Glutamatergic neuron (in vitro differentiated cells): ENCODE results near the gene L3MBTL1. TPM values are rescaled to one million over a fixed set of nuclear protein-coding genes. Genes with fewer than 3 reads are reported as not detected.

Experiments used
- DNase-seq: peaks from one replicate; pipeline ENCODE4 v3.0.0; 2022
- H3K27ac Mint-ChIP-seq: one replicate; pipeline ENCODE4 v1.8.0; 2020; ENCODE audit warnings: mild to moderate bottlenecking, mixed read lengths, inconsistent platforms; ENCODE audit not compliant: unreplicated experiment
- H3K27me3 Mint-ChIP-seq: one replicate; pipeline ENCODE4 v1.8.0; 2020; ENCODE audit warnings: mild to moderate bottlenecking, moderate library complexity, mixed read lengths, inconsistent platforms; ENCODE audit not compliant: unreplicated experiment
- H3K36me3 Mint-ChIP-seq: one replicate; pipeline ENCODE4 v1.8.0; 2020; ENCODE audit warnings: mild to moderate bottlenecking, mixed read lengths, inconsistent platforms; ENCODE audit not compliant: unreplicated experiment
- H3K4me1 Mint-ChIP-seq: one replicate; pipeline ENCODE4 v1.8.0; 2020; ENCODE audit warnings: mild to moderate bottlenecking, low read depth, mixed read lengths, inconsistent platforms; ENCODE audit not compliant: unreplicated experiment
- H3K4me3 Mint-ChIP-seq: one replicate; pipeline ENCODE4 v1.8.0; 2020; ENCODE audit warnings: mild to moderate bottlenecking, mixed read lengths, inconsistent platforms; ENCODE audit not compliant: unreplicated experiment
- H3K9me3 Mint-ChIP-seq: one replicate; pipeline ENCODE4 v1.8.0; 2020; ENCODE audit warnings: mild to moderate bottlenecking, moderate library complexity, mixed read lengths, inconsistent platforms; ENCODE audit not compliant: unreplicated experiment
- total RNA-seq: library from RNA; stranded (reverse); fragmentation: NEBNext Ultra II Directional; extraction: Animal tissue kit (Norgen Biotek cat#: 25700); gene quantifications from one replicate; pipeline ENCODE4 v1.2.1, GENCODE V29; 2021; ENCODE audit not compliant: unreplicated experiment
- TF ChIP-seq, protein P1 (sequence below): fragments of 200-600 bp; sonication (generic); IDR thresholded peaks from one replicate; pipeline ENCODE4 v1.5.0; 2021; ENCODE audit not compliant: partially characterized antibody, unreplicated experiment

The L3MBTL1 gene
- total RNA-seq, 1 donor from 2014 or later: 19.9 TPM

DNA sequence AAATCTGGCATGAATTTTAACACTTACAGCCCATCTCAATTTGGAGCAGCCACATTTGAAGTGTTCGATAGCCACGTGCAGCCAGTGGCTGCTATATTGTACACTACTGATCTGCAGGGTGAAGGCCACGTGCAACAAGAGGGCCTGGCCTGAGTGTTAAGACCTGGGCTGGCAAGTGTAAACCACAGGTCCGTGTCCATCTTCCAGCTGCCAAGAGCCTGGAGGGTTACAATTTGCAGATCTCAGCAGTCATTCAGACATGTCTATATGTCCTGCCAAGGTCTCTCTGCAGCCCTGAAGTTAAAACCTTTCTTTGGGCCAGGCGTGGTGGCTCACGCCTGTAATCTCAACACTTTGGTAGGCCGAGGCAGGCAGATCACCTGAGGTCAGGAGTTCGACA is 65.4 kb downstream of the L3MBTL1 start:
- peaks cover 3% of the 10 kb centered on the region for H3K9me3 Mint-ChIP-seq
- H3K27ac Mint-ChIP-seq: no peak overlapping the region
- peaks cover 4% of the 10 kb centered on the region for H3K27me3 Mint-ChIP-seq
- TF ChIP-seq, protein P1, sequence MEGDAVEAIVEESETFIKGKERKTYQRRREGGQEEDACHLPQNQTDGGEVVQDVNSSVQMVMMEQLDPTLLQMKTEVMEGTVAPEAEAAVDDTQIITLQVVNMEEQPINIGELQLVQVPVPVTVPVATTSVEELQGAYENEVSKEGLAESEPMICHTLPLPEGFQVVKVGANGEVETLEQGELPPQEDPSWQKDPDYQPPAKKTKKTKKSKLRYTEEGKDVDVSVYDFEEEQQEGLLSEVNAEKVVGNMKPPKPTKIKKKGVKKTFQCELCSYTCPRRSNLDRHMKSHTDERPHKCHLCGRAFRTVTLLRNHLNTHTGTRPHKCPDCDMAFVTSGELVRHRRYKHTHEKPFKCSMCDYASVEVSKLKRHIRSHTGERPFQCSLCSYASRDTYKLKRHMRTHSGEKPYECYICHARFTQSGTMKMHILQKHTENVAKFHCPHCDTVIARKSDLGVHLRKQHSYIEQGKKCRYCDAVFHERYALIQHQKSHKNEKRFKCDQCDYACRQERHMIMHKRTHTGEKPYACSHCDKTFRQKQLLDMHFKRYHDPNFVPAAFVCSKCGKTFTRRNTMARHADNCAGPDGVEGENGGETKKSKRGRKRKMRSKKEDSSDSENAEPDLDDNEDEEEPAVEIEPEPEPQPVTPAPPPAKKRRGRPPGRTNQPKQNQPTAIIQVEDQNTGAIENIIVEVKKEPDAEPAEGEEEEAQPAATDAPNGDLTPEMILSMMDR: no peak
- no peaks in the 10 kb centered on the region for H3K36me3 Mint-ChIP-seq
- H3K4me3 Mint-ChIP-seq: no peak overlapping the region
- no peaks in the 10 kb centered on the region for H3K4me1 Mint-ChIP-seq
- no peak for DNase-seq

DNA sequence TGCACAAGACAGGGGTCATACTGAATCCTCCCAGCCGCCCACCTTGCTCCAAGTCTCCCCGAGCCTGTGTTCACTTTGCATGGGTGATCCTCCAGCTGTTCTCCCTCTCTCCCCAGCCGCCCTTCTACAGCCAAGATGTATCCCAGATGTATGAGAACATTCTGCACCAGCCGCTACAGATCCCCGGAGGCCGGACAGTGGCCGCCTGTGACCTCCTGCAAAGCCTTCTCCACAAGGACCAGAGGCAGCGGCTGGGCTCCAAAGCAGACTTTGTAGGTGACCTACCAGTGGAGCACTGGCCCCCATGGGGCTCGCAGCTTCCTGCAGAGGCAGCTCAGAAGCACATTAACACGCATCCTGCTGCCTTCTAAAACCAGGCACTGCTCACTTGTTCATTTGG is 68.6 kb downstream of the L3MBTL1 start:
- TF ChIP-seq, protein P1: no peak
- DNase-seq: no peak
- no peak overlapping the region for H3K4me3 Mint-ChIP-seq
- H3K4me1 Mint-ChIP-seq: no peaks in the 10 kb centered on the region
- H3K9me3 Mint-ChIP-seq: peaks cover 3% of the 10 kb centered on the region
- H3K36me3 Mint-ChIP-seq: no peaks in the 10 kb centered on the region
- no peaks in the 10 kb centered on the region for H3K27me3 Mint-ChIP-seq
- no peak overlapping the region for H3K27ac Mint-ChIP-seq

DNA sequence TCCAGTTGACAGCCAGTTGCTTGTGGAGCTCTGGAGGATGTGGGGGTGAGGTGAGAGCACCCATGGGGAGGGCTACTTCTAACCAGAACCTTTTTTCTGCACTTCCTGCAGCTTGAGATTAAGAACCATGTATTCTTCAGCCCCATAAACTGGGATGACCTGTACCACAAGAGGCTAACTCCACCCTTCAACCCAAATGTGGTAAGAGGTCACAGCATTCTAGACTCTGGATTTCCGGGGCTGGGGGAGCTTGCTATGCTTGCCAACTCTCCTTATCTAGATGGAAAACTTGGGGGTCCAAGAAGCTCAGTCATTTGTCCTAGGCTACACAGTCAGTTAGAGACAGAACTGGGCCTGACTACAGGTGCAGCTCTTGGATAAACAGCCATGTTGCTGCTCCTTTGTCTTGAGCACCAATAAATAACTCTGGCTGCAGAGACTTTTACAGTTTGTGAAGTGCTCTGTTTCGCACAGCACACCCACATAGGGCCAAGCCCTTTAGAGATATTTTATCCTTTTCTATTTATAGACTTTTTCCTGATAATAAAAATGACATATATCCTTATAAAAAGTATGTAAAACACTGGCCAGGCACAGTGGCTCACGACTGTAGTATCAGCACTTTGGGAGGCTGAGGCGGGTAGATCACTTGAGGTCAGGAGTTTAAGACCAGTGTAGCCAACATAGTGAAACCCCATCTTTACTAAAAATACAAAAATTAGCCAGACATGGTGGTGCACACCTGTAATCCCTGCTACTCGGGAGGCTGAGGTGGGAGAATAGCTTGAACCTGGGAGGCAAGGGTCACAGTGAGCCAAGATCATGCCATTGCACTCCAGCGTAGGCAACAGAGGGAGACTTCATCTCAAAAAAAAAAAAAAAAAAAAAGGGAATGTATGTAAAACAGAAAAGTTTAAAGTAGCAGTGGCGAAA is 72.6 kb downstream of the L3MBTL1 start:
- Mint-ChIP-seq H3K36me3 (no peaks in the 10 kb centered on the region), H3K27ac (no peak overlapping the region), H3K4me3 (no peak overlapping the region), H3K27me3 (no peaks in the 10 kb centered on the region), H3K4me1 (no peaks in the 10 kb centered on the region), H3K9me3 (peaks cover 3% of the 10 kb centered on the region)
- DNase-seq: no peak
- TF ChIP-seq, protein P1: no peak

DNA sequence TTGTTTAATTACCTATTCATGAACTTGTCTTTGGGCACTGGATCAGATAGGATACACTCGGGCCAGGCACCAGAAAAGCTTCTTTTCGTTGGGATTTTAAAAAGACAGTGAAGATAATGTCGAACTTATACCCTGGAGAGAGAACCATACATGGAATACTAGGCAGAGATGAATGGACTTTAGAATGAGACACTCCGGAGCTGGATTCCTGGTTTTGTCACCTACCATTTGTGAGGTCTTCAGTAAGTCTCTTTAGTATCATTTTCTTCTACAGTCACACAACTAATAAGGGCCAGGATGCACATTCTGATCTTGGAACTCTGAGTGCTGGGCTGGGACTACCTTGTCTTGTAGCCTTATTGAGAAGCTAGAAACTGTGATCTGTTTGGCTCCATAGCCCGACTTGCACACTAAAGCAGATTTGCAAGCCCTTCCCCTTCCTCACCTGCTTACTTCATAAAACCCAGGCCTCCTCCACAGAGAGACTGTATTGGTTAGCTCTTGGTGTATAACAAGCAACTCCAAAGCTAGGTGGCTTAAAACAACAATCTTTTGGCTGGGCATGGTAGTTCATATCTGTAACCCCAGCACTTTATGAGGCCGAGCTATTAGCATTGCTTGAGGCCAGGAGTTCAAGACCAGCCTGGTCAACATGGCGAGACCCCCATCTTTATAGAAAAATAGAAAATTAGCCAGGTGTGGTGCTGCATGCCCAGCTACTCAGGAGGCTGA is 75.8 kb downstream of the L3MBTL1 start:
- no peak overlapping the region for H3K27ac Mint-ChIP-seq
- H3K9me3 Mint-ChIP-seq: no peaks in the 10 kb centered on the region

More for the DNA sequence above, 75.8 kb downstream of the L3MBTL1 start:
- no peak for DNase-seq
- no peaks in the 10 kb centered on the region for H3K27me3 Mint-ChIP-seq
- no peaks in the 10 kb centered on the region for H3K4me1 Mint-ChIP-seq
- no peaks in the 10 kb centered on the region for H3K36me3 Mint-ChIP-seq
- TF ChIP-seq, protein P1: no peak
- H3K4me3 Mint-ChIP-seq: no peak overlapping the region
